ENCODE results near the gene SUCLG2.
"Not testable (repeated sequence)": the region's sequence is repeated elsewhere in the genome, so short reads cannot be mapped to it uniquely, and the experiment has no call there.

Gene SUCLG2

GRCh38 chr3:67551361-67552016 lies 102.9 kb downstream of the SUCLG2 start:
- no peak for FAIRE-seq

- FAIRE-seq: no peak
These were observed 103.9 kb downstream of the SUCLG2 start for GRCh38 chr3:67550541-67550940.

- not testable (repeated sequence) for FAIRE-seq
These were observed 111.7 kb downstream of the SUCLG2 start for GRCh38 chr3:67542502-67543250.

GRCh38 chr3:67540198-67540894 lies 114.1 kb downstream of the SUCLG2 start:
- no peak for FAIRE-seq

- not testable (repeated sequence) for FAIRE-seq
These were observed 117.2 kb downstream of the SUCLG2 start for GRCh38 chr3:67537203-67537602.

- no peak for FAIRE-seq
These were observed 119.4 kb downstream of the SUCLG2 start for GRCh38 chr3:67535006-67535405.

GRCh38 chr3:67534594-67534993 lies 119.8 kb downstream of the SUCLG2 start:
- no peak for FAIRE-seq

GRCh38 chr3:67531181-67532101 lies 123.0 kb downstream of the SUCLG2 start:
- no peak for FAIRE-seq

GRCh38 chr3:67529915-67530314 lies 124.5 kb downstream of the SUCLG2 start:
- FAIRE-seq: no peak

- FAIRE-seq: no peak
These were observed 125.1 kb downstream of the SUCLG2 start for GRCh38 chr3:67529337-67529736.

- FAIRE-seq: no peak
These were observed 128.2 kb downstream of the SUCLG2 start for GRCh38 chr3:67526246-67526645.

GRCh38 chr3:67524046-67524445 lies 130.4 kb downstream of the SUCLG2 start:
- FAIRE-seq: no peak

- FAIRE-seq: no peak
These were observed 132.3 kb downstream of the SUCLG2 start for GRCh38 chr3:67522081-67522480.

- no peak for FAIRE-seq
These were observed 133.3 kb downstream of the SUCLG2 start for GRCh38 chr3:67521053-67521646.

- no peak for FAIRE-seq
These were observed 136.2 kb downstream of the SUCLG2 start for GRCh38 chr3:67518236-67518635.

GRCh38 chr3:67517781-67518180 lies 136.6 kb downstream of the SUCLG2 start:
- FAIRE-seq: no peak

GRCh38 chr3:67516496-67516895 lies 137.9 kb downstream of the SUCLG2 start:
- FAIRE-seq: no peak

- no peak for FAIRE-seq
These were observed 138.6 kb downstream of the SUCLG2 start for GRCh38 chr3:67515778-67516177.

- FAIRE-seq: no peak
These were observed 144.8 kb downstream of the SUCLG2 start for GRCh38 chr3:67509471-67510075.

- FAIRE-seq: no peak
These were observed 146.8 kb downstream of the SUCLG2 start for GRCh38 chr3:67507584-67507983.

GRCh38 chr3:67500709-67501108 lies 153.7 kb downstream of the SUCLG2 start:
- FAIRE-seq: no peak

- no peak for FAIRE-seq
These were observed 156.7 kb downstream of the SUCLG2 start for GRCh38 chr3:67497746-67498145.

All from A204.1 (cell line).